ENCODE results near the gene MAP3K2. TPM values are rescaled to one million over a fixed set of nuclear protein-coding genes. Genes with fewer than 3 reads are reported as not detected.

Gene MAP3K2
- total RNA-seq, 4 donors from 2014 or later = 58.9 to 68.5 (median 63.0) TPM

DNA sequence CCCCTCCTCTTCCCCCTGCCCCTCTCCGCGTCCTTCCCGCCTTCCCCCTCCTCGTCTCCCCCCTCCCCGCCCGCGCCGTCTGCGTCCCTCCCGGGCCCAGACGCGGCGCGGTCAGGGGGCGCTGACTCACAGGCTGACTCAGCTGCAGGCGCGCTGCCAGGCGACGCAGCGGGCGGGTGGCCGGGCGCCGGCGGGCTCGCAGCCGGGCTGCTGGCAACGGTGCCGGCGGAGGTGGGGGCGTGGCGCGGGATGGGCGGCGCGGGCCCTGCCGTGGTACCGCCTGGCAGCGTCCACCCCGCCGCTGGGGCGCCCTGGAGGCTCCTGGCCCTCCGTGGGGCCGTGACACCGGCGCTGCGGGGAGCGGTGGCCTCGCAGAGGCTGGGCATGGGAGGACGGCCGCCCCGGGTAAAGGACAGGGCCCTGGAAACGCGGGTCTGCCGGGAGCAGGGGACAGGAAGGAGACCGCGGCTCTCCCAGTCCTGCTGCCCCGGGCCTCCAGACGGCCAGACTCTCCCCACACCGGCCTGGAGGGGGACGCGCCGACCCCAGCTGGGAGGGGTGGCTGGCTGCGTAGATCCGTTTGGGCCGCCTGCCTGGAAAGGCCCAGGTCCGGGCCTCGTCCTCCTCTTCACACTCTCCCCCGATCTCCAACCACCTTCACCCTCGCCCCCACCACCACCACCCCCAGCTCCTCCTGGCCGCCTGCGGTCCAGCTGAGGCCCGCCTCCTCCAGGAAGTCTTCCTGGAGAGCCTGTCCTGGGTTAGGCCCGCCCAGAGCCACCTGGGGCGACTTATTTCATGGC, 20.4 kb upstream of the MAP3K2 start:
- WGBS, 2 donors = 31 to 36% methylated on average over 22 to 24 of the region's 75 CpGs
- TF ChIP-seq, protein P1, sequence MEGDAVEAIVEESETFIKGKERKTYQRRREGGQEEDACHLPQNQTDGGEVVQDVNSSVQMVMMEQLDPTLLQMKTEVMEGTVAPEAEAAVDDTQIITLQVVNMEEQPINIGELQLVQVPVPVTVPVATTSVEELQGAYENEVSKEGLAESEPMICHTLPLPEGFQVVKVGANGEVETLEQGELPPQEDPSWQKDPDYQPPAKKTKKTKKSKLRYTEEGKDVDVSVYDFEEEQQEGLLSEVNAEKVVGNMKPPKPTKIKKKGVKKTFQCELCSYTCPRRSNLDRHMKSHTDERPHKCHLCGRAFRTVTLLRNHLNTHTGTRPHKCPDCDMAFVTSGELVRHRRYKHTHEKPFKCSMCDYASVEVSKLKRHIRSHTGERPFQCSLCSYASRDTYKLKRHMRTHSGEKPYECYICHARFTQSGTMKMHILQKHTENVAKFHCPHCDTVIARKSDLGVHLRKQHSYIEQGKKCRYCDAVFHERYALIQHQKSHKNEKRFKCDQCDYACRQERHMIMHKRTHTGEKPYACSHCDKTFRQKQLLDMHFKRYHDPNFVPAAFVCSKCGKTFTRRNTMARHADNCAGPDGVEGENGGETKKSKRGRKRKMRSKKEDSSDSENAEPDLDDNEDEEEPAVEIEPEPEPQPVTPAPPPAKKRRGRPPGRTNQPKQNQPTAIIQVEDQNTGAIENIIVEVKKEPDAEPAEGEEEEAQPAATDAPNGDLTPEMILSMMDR (IDR thresholded peaks at IDR 0.05) = peak in 1 of 3 donors; percentile 63
- TF ChIP-seq POLR2A (IDR thresholded peaks at IDR 0.05) = peak in 1 of 2 donors; percentile 2
- intact Hi-C loops (cut with DNase I; ENCODE audit: low total_unique reads) = no loop called here
- peak; percentile 85 to 98 for DNase-seq (ENCODE audit: low spot score in 2 of 2)
- no peak overlapping the region for H3K4me3 ChIP-seq (ENCODE audit: low read depth, poor library complexity, severe bottlenecking)

DNA sequence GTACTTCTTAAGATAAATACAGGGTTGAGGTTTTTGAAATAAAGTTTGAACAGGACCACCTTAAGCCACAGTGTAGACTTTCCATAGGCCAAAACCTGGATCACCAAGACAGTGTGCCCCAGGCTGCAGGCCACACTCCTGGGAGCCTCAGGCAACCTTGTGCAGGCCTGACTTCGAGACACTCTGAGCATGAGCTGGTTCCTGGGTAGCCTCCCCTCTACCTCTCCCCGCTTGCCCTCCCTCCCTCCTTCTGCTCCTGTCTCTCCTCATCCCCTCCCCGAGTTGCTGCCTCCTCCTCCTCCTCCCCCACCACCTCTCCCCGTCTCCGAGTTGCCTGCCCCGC, 19.9 kb upstream of the MAP3K2 start:
- TF ChIP-seq, protein P1 (IDR thresholded peaks at IDR 0.05) = no peak
- no peak for TF ChIP-seq POLR2A (IDR thresholded peaks at IDR 0.05)
- DNase-seq (ENCODE audit: low spot score in 2 of 2) = no peak
- intact Hi-C loops (cut with DNase I; ENCODE audit: low total_unique reads) = no loop called here
- no peak overlapping the region for H3K4me3 ChIP-seq (ENCODE audit: low read depth, poor library complexity, severe bottlenecking)
- WGBS, 2 donors = 0 to 2% methylated on average over 5 of the region's 6 CpGs

GRCh38 chr2:127407091-127407490, 19.3 kb upstream of the MAP3K2 start:
- intact Hi-C loops (cut with DNase I; ENCODE audit: low total_unique reads) = no loop called here
- WGBS, 2 donors = 87 to 94% methylated on average over 9 of the region's 9 CpGs
- H3K4me3 ChIP-seq (ENCODE audit: low read depth, poor library complexity, severe bottlenecking) = no peak overlapping the region
- TF ChIP-seq, protein P1 (IDR thresholded peaks at IDR 0.05) = no peak
- no peak for TF ChIP-seq POLR2A (IDR thresholded peaks at IDR 0.05)
- no peak for DNase-seq (ENCODE audit: low spot score in 2 of 2)

GRCh38 chr2:127406454-127406853, 18.7 kb upstream of the MAP3K2 start:
- no peak for TF ChIP-seq POLR2A (IDR thresholded peaks at IDR 0.05)
- TF ChIP-seq, protein P1 (IDR thresholded peaks at IDR 0.05) = no peak
- intact Hi-C loops (cut with DNase I; ENCODE audit: low total_unique reads) = no loop called here
- no peak for DNase-seq (ENCODE audit: low spot score in 2 of 2)
- H3K4me3 ChIP-seq (ENCODE audit: low read depth, poor library complexity, severe bottlenecking) = no peak overlapping the region
- 82 to 93% methylated on average over 2 of the region's 2 CpGs for WGBS, 2 donors

DNA sequence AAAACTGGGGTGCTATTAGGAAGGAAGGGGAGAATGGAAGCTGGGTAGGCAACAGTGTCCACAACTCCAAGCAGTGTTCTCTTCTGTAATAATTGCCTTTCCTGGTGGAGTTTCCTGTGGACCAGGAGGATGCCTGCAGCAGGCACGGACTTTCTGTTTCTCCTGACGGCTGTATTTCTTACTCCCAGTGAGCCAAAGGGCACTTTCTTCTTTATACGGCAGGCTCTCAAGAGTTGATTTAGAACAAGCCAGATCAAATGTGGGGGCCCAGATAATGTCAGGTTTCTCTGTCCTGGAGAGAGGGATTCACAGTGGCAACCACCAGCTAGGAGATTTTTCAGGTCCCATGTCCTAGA, 17.5 kb upstream of the MAP3K2 start:
- intact Hi-C loops (cut with DNase I; ENCODE audit: low total_unique reads) = no loop called here
- 61 to 68% methylated on average over 3 of the region's 3 CpGs for WGBS, 2 donors
- no peak for DNase-seq (ENCODE audit: low spot score in 2 of 2)
- no peak overlapping the region for H3K4me3 ChIP-seq (ENCODE audit: low read depth, poor library complexity, severe bottlenecking)
- no peak for TF ChIP-seq POLR2A (IDR thresholded peaks at IDR 0.05)
- TF ChIP-seq, protein P1 (IDR thresholded peaks at IDR 0.05) = no peak
